ENCODE measurements around the gene ADAMTS17. TPM values are rescaled to one million over a fixed set of nuclear protein-coding genes. Genes with fewer than 3 reads are reported as not detected.

Gene ADAMTS17
- total RNA-seq, 4 donors from 2014 or later: 4.5 to 11.4 (median 6.6) TPM

DNA sequence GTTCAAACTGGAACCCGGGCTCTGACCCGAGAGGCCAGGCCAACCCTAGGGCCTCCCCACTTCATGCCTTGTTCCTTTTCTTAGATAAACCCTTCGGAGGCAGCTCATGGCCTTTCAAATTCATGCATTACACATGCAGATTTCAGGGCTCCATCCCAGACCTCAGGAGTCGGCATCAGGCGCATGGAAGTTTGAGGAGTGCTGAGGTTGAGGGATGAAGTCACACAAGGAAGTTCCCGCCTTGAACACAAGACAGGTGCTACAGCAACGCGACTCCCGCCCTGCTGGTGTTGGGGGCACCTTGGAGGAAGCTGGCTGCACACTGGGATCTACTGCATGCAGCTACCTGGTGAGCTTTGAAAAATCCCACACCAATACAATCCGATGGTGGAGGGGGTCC lies 363.3 kb downstream of the ADAMTS17 start:
- peaks cover 0 to 19% (median 5%) of the 10 kb centered on the region in 3 donors for H3K4me1 ChIP-seq
- H3K27me3 ChIP-seq: no peaks in the 10 kb centered on the region
- intact Hi-C loops (cut with DNase I): no loop called here
- TF ChIP-seq, protein P1, sequence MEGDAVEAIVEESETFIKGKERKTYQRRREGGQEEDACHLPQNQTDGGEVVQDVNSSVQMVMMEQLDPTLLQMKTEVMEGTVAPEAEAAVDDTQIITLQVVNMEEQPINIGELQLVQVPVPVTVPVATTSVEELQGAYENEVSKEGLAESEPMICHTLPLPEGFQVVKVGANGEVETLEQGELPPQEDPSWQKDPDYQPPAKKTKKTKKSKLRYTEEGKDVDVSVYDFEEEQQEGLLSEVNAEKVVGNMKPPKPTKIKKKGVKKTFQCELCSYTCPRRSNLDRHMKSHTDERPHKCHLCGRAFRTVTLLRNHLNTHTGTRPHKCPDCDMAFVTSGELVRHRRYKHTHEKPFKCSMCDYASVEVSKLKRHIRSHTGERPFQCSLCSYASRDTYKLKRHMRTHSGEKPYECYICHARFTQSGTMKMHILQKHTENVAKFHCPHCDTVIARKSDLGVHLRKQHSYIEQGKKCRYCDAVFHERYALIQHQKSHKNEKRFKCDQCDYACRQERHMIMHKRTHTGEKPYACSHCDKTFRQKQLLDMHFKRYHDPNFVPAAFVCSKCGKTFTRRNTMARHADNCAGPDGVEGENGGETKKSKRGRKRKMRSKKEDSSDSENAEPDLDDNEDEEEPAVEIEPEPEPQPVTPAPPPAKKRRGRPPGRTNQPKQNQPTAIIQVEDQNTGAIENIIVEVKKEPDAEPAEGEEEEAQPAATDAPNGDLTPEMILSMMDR (IDR thresholded peaks at IDR 0.05): no peak
- TF ChIP-seq POLR2A (IDR thresholded peaks at IDR 0.05): no peak
- H3K36me3 ChIP-seq: no peaks in the 10 kb centered on the region
- 76 to 84% methylated on average over 5 to 8 of the region's 10 CpGs for WGBS, 2 donors
- DNase-seq: no peak
- H3K27ac ChIP-seq: no peak overlapping the region
- H3K9me3 ChIP-seq: no peaks in the 10 kb centered on the region
- H3K4me3 ChIP-seq: no peak overlapping the region

DNA sequence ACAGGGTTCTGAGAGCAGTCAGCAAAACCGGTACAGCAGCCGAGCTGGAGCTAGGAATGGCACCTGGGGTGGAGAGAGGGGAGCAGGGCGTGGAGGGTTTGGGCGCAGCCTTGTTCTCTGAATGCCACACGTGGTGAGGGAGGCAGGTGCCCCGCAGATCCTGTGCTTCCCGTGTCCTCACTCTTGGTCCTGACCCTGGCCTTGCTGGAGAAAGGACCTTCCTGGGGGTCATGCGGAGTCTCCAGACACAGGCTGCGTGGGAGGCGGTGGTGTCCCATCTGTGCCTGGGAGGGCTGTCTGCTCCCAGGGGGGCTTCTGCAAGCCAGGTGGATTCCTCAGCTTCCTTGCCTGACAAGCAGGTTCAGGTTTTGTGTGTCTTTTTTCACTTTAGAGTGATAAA lies 363.8 kb downstream of the ADAMTS17 start:
- intact Hi-C loops (cut with DNase I): no loop called here
- DNase-seq: no peak
- H3K4me1 ChIP-seq: peaks cover 0 to 19% (median 5%) of the 10 kb centered on the region in 3 donors
- H3K27ac ChIP-seq: no peak overlapping the region
- no peaks in the 10 kb centered on the region for H3K9me3 ChIP-seq
- no peaks in the 10 kb centered on the region for H3K27me3 ChIP-seq
- WGBS, 2 donors: 71 to 100% methylated on average over 1 to 10 of the region's 10 CpGs
- no peaks in the 10 kb centered on the region for H3K36me3 ChIP-seq
- H3K4me3 ChIP-seq: no peak overlapping the region
- no peak for TF ChIP-seq POLR2A (IDR thresholded peaks at IDR 0.05)

DNA sequence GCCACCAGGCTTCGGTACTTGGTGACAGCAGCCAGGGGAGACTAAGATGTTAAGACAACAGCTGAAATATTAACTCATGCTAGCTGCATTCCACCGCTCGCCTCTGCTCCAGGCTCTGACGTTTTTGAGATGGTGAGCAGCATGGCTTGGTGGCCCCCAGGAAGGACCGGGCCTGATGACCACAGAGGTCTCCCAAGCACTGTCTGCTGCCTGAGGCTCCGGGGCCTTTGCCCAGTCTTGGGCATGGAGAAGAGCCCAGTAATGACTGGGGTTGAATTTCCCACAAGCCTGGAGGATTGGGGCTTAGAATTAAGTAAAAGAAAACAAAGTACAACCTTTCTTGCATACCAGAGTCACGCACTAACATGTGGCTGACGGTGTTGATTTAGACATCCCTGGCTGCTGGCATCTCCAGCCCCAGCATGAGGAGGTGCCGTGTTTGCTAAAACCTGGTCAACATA lies 364.9 kb downstream of the ADAMTS17 start:
- no peak for DNase-seq
- Histone ChIP-seq H3K4me3 (no peak overlapping the region), H3K36me3 (no peaks in the 10 kb centered on the region), H3K27ac (peak overlapping the region in 1 of 4 donors; percentile 11), H3K9me3 (no peaks in the 10 kb centered on the region), H3K4me1 (peaks cover 0 to 19% (median 5%) of the 10 kb centered on the region in 3 donors), H3K27me3 (no peaks in the 10 kb centered on the region)
- no peak for TF ChIP-seq POLR2A (IDR thresholded peaks at IDR 0.05)
- TF ChIP-seq, protein P1 (IDR thresholded peaks at IDR 0.05): no peak
- intact Hi-C loops (cut with DNase I): no loop called here
- WGBS, 2 donors: 26 to 54% methylated on average over 9 of the region's 9 CpGs

DNA sequence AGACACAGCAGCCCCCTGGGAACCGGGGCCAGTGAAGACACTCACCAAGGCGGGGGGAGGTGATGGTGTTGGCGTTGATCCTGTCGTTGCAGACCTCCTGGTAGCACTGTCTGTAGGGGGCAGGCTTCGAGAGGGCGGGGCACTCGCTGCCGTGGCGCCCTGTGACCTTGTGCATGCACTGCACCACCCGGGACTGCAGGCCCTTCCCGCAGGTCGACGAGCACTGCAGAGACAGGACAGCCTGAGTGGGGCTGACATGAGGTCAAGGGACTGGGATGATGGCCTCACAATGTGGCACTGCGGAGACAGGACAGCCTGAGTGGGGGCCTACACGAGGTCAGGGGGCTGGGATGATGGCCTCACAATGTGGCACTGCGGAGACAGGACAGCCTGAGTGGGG lies 365.8 kb downstream of the ADAMTS17 start:
- Histone ChIP-seq H3K4me1 (peaks cover 0 to 19% (median 5%) of the 10 kb centered on the region in 3 donors), H3K27me3 (no peaks in the 10 kb centered on the region), H3K4me3 (no peak overlapping the region), H3K36me3 (no peaks in the 10 kb centered on the region), H3K27ac (no peak overlapping the region), H3K9me3 (no peaks in the 10 kb centered on the region)
- TF ChIP-seq, protein P1 (IDR thresholded peaks at IDR 0.05): no peak
- TF ChIP-seq POLR2A (IDR thresholded peaks at IDR 0.05): no peak
- DNase-seq: no peak
- 81 to 90% methylated on average over 2 to 5 of the region's 16 CpGs for WGBS, 2 donors
- intact Hi-C loops (cut with DNase I): no loop called here

DNA sequence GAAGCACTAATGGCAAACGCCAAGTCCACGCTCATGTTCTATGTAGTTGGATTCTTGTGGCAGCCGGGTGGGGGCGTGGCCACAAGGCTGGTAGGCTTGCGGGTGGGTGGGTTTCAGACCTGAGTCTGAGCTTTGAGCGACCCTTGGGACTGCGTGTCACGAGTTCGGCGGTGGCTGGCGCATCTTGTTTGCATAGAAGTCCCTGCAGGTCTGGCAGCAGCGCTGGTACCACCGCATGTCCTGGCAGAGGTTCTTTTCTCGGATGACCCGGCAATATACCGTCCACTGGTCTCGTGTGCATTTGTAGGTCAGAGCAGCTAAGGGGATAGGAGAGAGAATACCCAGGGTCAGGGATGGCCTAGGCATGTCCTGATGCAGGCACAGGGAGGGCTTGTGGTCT lies 367.5 kb downstream of the ADAMTS17 start:
- Histone ChIP-seq H3K4me1 (peaks cover 0 to 19% (median 5%) of the 10 kb centered on the region in 3 donors), H3K36me3 (no peaks in the 10 kb centered on the region), H3K27me3 (peaks cover 0 to 6% (median 0%) of the 10 kb centered on the region in 4 donors), H3K4me3 (no peak overlapping the region), H3K27ac (no peak overlapping the region), H3K9me3 (no peaks in the 10 kb centered on the region)
- no peak for DNase-seq
- 63 to 91% methylated on average over 6 to 11 of the region's 17 CpGs for WGBS, 2 donors
- intact Hi-C loops (cut with DNase I): no loop called here
- TF ChIP-seq, protein P1 (IDR thresholded peaks at IDR 0.05): no peak
- no peak for TF ChIP-seq POLR2A (IDR thresholded peaks at IDR 0.05)

DNA sequence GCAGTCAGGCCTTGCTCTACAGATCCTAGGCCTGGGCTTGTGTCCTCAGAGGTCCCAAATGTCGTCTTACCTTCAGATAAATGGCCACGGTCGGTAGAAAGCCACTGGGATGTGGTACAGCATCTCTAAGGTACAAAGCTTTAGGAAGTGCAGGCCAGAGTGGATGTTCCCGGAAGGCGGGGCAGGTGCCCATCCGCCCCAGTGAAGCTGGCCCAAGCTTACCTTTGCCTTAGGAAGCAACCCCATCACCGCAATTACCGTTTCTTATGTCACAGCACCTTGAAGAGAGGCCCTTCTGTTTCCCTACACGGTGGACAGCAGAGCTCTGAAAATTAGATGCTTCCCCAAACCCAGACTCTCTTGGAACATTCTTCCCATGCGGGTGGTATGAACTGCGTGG lies 368.4 kb downstream of the ADAMTS17 start:
- intact Hi-C loops (cut with DNase I): no loop called here

More for the DNA sequence above, 368.4 kb downstream of the ADAMTS17 start:
- Histone ChIP-seq H3K27me3 (peaks cover 0 to 9% (median 0%) of the 10 kb centered on the region in 4 donors), H3K36me3 (no peaks in the 10 kb centered on the region), H3K27ac (no peak overlapping the region), H3K9me3 (no peaks in the 10 kb centered on the region), H3K4me3 (no peak overlapping the region), H3K4me1 (peaks cover 0 to 19% (median 5%) of the 10 kb centered on the region in 3 donors)
- 95 to 100% methylated on average over 2 to 8 of the region's 11 CpGs for WGBS, 2 donors
- DNase-seq: no peak
- no peak for TF ChIP-seq POLR2A (IDR thresholded peaks at IDR 0.05)
- TF ChIP-seq, protein P1 (IDR thresholded peaks at IDR 0.05): no peak
